HG02623 (cell line): ENCODE measurements around the gene VSTM2A.
"Not testable (repeated sequence)": the region's sequence is repeated elsewhere in the genome, so short reads cannot be mapped to it uniquely, and the experiment has no call there.

Source experiments
- ATAC-seq: cut with Tn5 transposase; IDR thresholded peaks from one replicate; pipeline ENCODE4 v1.9.1; 2021; ENCODE audit warnings: moderate library complexity; ENCODE audit not compliant: unreplicated experiment

VSTM2A gene

GRCh38 chr7:54541669-54542625 is at the start of gene VSTM2A:
Gene VSTM2A, plus strand, starts transcription at chr7:54542375. Its CDS starts 356 bp downstream, at chr7:54542731.
- no peak for ATAC-seq

- ATAC-seq, result not testable (repeated sequence)
Measured at GRCh38 chr7:54504531-54504930, 37.6 kb upstream of the VSTM2A start.

GRCh38 chr7:54529568-54529967 is 12.6 kb upstream of the VSTM2A start:
- no peak for ATAC-seq

GRCh38 chr7:54538122-54538521 is 4.1 kb upstream of the VSTM2A start:
- ATAC-seq, result no peak

GRCh38 chr7:54543051-54543488 is 895 bp downstream of the VSTM2A start:
- ATAC-seq, result no peak

- no peak for ATAC-seq
Measured at GRCh38 chr7:54544149-54544526, 2.0 kb downstream of the VSTM2A start.

GRCh38 chr7:54544527-54545240 is 2.5 kb downstream of the VSTM2A start:
- no peak for ATAC-seq

GRCh38 chr7:54545241-54545563 is 3.0 kb downstream of the VSTM2A start:
- no peak for ATAC-seq

GRCh38 chr7:54546081-54546985 is 4.2 kb downstream of the VSTM2A start:
- ATAC-seq, result no peak

- no peak for ATAC-seq
Measured at GRCh38 chr7:54546986-54547314, 4.8 kb downstream of the VSTM2A start.

GRCh38 chr7:54550471-54550870 is 8.3 kb downstream of the VSTM2A start:
- ATAC-seq, result no peak

GRCh38 chr7:54556121-54556520 is 13.9 kb downstream of the VSTM2A start:
- ATAC-seq, result no peak

GRCh38 chr7:54559401-54559800 is 17.2 kb downstream of the VSTM2A start:
- no peak for ATAC-seq

- ATAC-seq, result no peak
Measured at GRCh38 chr7:54560198-54560597, 18.0 kb downstream of the VSTM2A start.

- ATAC-seq, result no peak
Measured at GRCh38 chr7:54560723-54561122, 18.5 kb downstream of the VSTM2A start.

- ATAC-seq, result no peak
Measured at GRCh38 chr7:54563329-54563916, 21.2 kb downstream of the VSTM2A start.

- no peak for ATAC-seq
Measured at GRCh38 chr7:54565432-54565831, 23.3 kb downstream of the VSTM2A start.

- no peak for ATAC-seq
Measured at GRCh38 chr7:54581511-54581910, 39.3 kb downstream of the VSTM2A start.

GRCh38 chr7:54591404-54592386 is 49.5 kb downstream of the VSTM2A start:
- no peak for ATAC-seq

GRCh38 chr7:54596747-54597146 is 54.6 kb downstream of the VSTM2A start:
- peak; percentile 84 for ATAC-seq
